CD4-positive, alpha-beta T cell treated with Interleukin-15 for 4 hours (primary cell): Measurements from ENCODE around the gene TNNT1.
"Not testable (repeated sequence)": the region's sequence is repeated elsewhere in the genome, so short reads cannot be mapped to it uniquely, and the experiment has no call there.

Source experiments
- DNase-seq: peaks from one replicate; pipeline ENCODE4 v3.0.0-alpha.2; 2020; ENCODE audit warnings: low spot score

Gene TNNT1

GRCh38 chr19:55169136-55169535 is 20.1 kb upstream of the TNNT1 start:
- no peak for DNase-seq

GRCh38 chr19:55166530-55167268 is 17.7 kb upstream of the TNNT1 start, which contains the start of gene DNAAF3:
Gene DNAAF3 (minus strand): TSS chr19:55166613. CDS start chr19:55166413, 200 bp downstream.
- peak; percentile 72 for DNase-seq

GRCh38 chr19:55165952-55166529 is 17.0 kb upstream of the TNNT1 start:
- DNase-seq: peak; percentile 33

DNA sequence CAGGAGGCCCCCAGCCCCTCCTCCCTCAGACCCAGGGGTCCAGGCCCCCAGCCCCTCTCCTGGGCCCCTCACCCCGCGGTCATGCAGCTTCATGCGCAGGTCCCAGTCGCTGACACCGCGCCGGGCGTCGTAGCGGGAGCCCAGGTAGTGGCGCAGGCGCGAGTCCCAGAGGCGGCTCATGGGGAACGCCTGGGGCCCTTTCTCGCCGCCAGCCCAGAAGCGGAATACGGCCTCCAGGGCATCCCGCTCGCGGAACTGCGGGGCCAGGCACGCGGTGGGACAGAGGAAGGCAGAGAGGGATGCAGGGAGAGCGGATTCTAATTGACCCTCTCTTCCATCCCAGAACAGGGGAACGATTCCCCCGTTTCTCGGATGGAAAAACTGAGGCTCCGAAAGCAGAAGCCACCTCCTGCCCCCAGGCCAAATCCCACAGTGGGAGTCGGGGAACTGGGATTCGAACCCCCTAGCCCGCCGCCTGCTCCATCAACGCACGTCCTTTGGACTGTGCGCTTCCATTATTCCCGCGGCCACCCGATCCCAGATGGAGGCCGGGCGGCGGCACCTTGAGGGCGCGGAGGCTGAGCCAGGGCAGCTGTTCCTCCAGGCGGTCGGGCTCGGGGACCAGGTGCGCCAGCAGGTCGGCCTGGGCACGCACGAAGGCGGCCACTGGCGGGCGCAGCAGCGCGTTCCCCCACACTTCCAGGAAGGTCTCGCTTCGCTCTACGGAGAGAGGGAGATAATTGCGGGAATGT is 12.7 kb upstream of the TNNT1 start:
- DNase-seq: no peak

DNA sequence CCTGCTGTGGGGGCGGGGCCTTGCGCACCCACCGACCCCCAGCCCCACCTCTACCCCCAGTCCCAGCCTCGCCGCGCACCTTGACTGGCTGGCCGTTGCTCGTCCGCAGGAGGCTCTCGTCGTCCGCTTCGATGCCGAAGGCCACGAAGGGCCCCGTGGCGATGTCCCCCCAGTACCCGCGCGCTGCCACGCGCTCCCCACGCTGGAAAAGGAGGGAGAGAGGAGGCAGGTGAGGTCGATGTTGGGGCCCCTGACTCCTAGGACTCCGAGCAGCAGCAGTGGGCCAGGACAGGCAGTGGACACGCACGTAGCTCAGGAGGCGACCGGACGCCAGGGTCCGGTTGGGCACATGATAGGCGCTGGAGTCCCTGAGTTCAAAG is 12.0 kb upstream of the TNNT1 start:
- no peak for DNase-seq

- DNase-seq: peak; percentile 82
These were observed 11.4 kb upstream of the TNNT1 start for GRCh38 chr19:55160128-55160985.

DNA sequence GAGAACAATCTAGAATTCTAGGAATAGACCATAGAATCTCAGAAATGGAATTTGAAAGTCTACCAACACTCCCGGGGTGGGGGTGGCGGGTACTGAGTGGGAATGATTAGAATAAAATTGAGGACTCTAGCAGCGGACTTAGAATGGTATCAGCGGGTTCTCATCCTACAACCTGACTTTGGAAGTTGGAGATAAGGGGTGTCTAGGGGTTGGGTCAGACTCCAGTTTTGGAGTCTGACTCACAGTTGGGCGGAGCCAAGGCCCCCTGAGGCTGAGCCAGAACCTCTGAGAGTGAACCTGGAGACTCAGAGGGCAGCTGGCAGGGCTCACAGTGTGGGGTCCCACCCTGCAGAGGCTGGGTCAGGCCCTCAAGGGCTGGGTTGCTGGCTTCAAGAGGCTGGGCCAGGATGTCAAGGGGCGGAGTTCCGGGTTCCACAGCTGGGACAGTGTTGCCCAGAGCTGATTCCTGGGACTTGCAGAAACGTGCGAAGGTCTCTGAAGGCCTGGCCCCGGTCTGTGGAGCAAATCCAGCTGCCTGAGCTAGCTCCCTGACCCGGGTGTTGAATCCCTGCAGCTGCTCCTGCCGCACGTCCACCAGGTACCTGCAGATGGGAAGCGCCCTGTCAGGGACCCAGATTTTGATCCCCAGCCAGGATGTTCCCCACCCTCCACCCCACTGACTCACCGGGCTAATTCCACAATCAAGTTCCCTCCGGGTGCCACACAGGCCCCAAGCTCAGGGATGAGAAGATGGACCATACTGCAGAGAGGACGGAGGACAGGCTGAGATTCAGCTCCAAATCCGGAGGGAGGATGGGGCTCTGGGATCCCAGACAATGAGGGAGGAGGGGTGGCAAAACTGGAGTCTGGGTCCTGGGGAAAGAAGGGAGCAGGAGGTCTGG is 10.1 kb upstream of the TNNT1 start:
- DNase-seq: no peak

- no peak for DNase-seq
These were observed 9.4 kb upstream of the TNNT1 start for GRCh38 chr19:55158423-55158822.

DNA sequence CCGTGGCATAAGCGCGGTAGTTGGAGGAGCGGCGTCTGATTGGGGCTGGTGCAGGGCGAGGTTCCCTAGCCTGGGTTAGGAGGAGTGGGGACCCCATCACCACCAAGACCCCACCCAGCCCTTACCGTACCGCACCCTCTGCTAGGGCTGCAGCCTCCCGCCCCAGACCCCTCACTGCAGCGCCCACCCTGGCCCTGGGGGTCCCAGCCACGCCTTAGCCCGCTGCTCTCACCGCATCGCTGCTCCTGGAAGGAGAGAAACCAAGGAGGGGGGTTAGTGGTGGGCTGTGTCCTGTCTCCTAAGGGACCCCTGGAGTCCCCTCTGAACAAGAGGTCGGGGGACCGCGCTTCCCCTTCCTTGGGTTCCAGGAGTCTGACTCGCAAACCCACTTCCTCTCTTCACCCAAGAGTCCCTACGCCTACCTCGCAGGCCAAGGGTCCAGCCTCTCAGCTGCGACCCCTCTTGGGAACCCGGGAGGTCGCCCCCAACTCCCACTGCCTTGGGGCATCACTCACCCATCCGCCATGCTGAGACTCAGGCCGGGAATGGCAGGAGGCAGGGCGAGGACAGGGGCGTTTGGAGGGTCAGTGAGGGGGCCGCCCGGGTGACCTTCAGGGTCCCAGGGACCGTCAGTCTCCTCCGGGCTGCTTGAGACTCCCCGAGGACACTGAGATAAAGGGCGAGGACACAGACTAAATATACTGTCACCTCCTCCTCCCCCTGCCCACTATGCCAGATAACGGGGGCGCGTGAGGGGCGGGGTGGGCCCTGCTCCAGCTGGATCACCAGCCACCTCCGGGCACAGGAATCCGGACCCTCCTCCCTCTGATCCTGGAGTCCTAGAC is 8.3 kb upstream of the TNNT1 start, which contains the start of gene TNNI3:
TSS of gene TNNI3 (minus strand) at position 669 of the 845 bp plus-strand sequence. CDS start at position 526, 143 bp downstream.
- no peak for DNase-seq

GRCh38 chr19:55156202-55157063 is 7.4 kb upstream of the TNNT1 start:
- no peak for DNase-seq

DNA sequence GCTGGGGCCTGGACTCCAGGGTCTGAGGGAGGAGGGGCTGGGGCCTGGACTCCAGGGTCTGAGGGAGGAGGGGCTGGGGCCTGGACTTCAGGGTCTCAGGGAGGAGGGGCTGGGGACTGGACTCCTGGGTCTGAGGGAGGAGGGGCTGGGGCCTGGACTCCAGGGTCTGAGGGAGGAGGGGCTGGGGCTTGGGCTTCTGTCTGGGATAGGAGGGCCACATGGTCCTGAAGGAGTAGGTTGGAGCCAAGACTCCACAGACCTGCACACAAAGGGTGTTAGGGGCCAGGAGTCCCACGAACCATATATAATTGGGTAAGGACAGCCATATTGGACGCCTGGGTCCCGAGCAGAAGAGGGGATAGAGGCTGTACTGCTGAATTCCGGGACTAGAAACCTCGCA is 6.8 kb upstream of the TNNT1 start:
- not testable (repeated sequence) for DNase-seq

DNA sequence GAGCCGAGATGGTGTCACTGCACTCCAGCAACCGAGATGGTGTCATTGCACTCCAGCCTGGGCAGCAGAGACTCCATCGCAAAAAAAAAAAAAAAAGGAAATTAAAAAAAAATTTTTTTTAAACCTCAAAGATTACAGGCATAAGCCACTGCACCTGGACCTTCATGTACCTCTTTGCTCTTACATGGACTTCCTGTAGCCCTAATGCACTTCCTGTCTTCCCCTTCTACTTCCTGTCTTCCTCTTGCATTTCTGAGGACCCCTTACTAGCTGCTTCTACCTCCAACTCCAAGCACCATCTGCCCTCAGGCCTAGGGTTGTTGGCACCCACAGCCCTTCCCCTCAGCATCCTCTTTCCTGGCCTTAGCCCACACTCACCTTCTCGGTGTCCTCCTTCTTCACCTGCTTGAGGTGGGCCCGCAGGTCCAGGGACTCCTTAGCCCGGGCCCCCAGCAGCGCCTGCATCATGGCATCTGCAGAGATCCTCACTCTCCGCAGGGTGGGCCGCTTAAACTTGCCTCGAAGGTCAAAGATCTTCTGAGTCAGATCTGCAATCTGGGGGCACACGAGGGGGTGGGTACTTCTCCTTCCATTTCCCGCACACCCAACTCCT is 4.8 kb upstream of the TNNT1 start:
- no peak for DNase-seq

GRCh38 chr19:55152017-55152416 is 3.0 kb upstream of the TNNT1 start:
- no peak for DNase-seq

GRCh38 chr19:55147545-55148251 is 1.3 kb downstream of the TNNT1 start:
- no peak for DNase-seq

- no peak for DNase-seq
These were observed 2.2 kb downstream of the TNNT1 start for GRCh38 chr19:55146705-55147273.

DNA sequence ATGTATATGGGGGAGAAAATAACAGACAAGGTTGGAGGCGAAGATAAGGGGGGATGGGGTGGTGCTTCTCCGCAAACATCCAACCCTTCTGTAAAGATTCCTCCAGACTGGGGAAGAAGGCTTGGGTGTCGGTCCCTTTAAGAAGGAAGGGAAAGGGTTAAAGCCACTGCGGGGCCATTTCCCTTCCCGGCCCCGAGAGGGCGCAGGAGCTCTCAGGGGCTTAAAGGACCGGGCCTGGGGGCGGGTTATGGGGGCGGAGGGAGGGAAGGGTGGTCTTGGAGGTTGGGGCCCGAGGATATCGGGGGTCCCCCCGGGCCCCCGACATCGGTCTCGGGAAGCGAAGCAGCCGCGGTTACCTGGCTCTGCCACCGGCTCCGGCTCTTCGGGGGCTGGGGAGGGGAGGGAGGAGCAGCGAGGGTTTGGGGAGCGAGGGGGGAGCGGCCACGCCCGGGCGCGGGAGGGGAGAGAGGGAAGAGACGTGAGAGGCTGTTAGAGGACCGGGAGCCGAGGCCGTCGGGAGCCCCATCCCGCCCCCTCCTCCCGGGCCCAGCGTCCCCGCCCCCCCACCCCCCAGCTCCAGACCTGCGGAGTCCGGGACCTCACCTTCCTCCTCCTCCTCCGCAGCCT is 2.8 kb downstream of the TNNT1 start:
- no peak for DNase-seq

DNA sequence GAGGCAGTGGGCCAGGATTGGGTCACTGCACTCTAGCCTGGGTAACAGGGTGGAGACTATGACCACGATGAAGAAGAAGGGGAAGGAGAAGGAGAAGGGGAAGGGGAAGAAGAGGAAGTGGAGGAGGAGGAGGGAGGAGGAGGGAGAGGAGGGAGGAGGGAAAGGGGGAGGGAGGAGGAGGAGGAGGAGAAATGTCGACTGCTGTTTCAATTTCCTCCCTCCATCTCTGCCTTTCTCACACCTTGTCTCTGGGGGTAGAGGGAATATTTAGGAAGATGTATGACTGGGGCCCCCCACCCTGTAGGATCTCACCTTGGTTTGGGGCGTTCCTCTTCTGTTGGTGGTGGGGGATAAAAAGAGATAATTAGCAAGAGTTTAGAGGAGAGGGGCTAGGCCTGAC is 3.8 kb downstream of the TNNT1 start:
- no peak for DNase-seq
